ENCODE results near the gene N4BP2L2. TPM values are rescaled to one million over a fixed set of nuclear protein-coding genes. Genes with fewer than 3 reads are reported as not detected.

Gene N4BP2L2
- total and polyA plus RNA-seq, 2 of the 8 experiments (the other 6 are each of a cell fraction or from before 2014, with no cell fraction given): 14.6 to 67.6 TPM

GRCh38 chr13:32454886-32455593 is 83.6 kb downstream of the N4BP2L2 start (continued):
- TF ChIP-seq, protein P1, sequence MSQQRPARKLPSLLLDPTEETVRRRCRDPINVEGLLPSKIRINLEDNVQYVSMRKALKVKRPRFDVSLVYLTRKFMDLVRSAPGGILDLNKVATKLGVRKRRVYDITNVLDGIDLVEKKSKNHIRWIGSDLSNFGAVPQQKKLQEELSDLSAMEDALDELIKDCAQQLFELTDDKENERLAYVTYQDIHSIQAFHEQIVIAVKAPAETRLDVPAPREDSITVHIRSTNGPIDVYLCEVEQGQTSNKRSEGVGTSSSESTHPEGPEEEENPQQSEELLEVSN (IDR thresholded peaks at IDR 0.05): no peak
- no peak for TF ChIP-seq RXRA (IDR thresholded peaks at IDR 0.05; ENCODE audit: insufficient read depth, low read depth, low read length)
- no peak for TF ChIP-seq NRF1 (IDR thresholded peaks at IDR 0.05; ENCODE audit: low read depth, low read length)
- no peak for TF ChIP-seq JUND (IDR thresholded peaks at IDR 0.05; ENCODE audit: low read length)
